ENCODE measurements around the gene IFNA16. TPM values are rescaled to one million over a fixed set of nuclear protein-coding genes. Genes with fewer than 3 reads are reported as not detected.
"Not testable (repeated sequence)": the region's sequence is repeated elsewhere in the genome, so short reads cannot be mapped to it uniquely, and the experiment has no call there.

Gene IFNA16
- total RNA-seq (not detected), polyA plus RNA-seq (not detected)
- long read RNA-seq, donor 1: 0 reads
- long read RNA-seq, donor 2: 0 reads
- long read RNA-seq, donor 3: 0 reads

DNA sequence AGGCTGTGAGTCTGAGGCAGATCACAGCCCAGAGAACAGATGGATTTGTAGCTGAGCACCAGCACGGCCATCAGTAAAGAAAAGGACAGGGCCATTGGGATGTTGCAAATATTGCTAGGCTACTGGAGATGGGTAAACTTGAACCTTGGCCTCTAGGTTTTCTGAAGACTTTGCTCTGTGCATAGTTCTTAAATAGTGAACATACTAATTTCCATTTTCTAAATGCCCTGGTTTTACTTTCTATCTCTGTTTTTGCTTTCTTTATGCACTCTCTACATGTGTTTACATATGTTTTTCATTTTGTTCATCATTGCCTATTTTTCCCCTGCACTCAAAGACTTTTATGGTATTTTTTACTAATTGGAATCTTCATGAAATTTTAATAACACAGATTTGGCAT lies at the start of gene IFNA16:
TSS of gene IFNA16 (minus strand) at position 101 of the 400 bp plus-strand sequence. CDS start at position 95, 6 bp downstream.
- H3K36me3 ChIP-seq; intact Hi-C loops (cut with DNase I); ATAC-seq; DNase-seq; H3K4me1 ChIP-seq; H3K4me3 ChIP-seq; H3K9me3 ChIP-seq; H3K27ac ChIP-seq; H3K27me3 ChIP-seq: not testable (repeated sequence)
- 73 to 88% (median 82%) methylated on average over 1 of the region's 1 CpG for WGBS, 4 donors

GRCh38 chr9:21265421-21266189 lies 48.5 kb upstream of the IFNA16 start:
- H3K36me3 ChIP-seq: no peaks in the 10 kb centered on the region
- TF ChIP-seq CTCF (IDR thresholded peaks at IDR 0.05) (no peak), POLR2A (IDR thresholded peaks at IDR 0.05) (no peak)
- H3K4me3 ChIP-seq: no peak overlapping the region
- H3K27me3 ChIP-seq: peaks cover 0 to 18% (median 0%) of the 10 kb centered on the region in 9 donors
- intact Hi-C loops (cut with DNase I): no loop called here
- ATAC-seq: no peak
- WGBS, 4 donors: 17 to 40% (median 21%) methylated on average over 1 of the region's 1 CpG
- no peaks in the 10 kb centered on the region for H3K4me1 ChIP-seq
- peaks cover 0 to 2% (median 0%) of the 10 kb centered on the region in 12 donors for H3K9me3 ChIP-seq
- no peak for DNase-seq
- no peak overlapping the region for H3K27ac ChIP-seq

GRCh38 chr9:21255538-21256212 lies 38.6 kb upstream of the IFNA16 start:
- no peak for ATAC-seq
- 62 to 90% (median 75%) methylated on average over 5 of the region's 5 CpGs for WGBS, 4 donors
- no peak overlapping the region for H3K27ac ChIP-seq

More at GRCh38 chr9:21255538-21256212, 38.6 kb upstream of the IFNA16 start:
- no peaks in the 10 kb centered on the region for H3K9me3 ChIP-seq
- no peaks in the 10 kb centered on the region for H3K36me3 ChIP-seq
- peaks cover 0 to 11% (median 2%) of the 10 kb centered on the region in 12 donors for H3K4me1 ChIP-seq
- H3K4me3 ChIP-seq: no peak overlapping the region
- peaks cover 0 to 3% (median 0%) of the 10 kb centered on the region in 9 donors for H3K27me3 ChIP-seq
- TF ChIP-seq POLR2A (IDR thresholded peaks at IDR 0.05) (no peak), CTCF (IDR thresholded peaks at IDR 0.05) (no peak)
- intact Hi-C loops (cut with DNase I): loop anchor here in 2 of 10 donors (10.0 kb wide), 1 partner anchor 529 kb away; no protein-coding TSS in a partner anchor
- no peak for DNase-seq

Data from heart left ventricle (tissue), 16 donors.